HG02938 (cell line): Measurements from ENCODE around the gene PGAP2.
A peak's percentile ranks its signal among the peaks of the same experiment; 100 is the strongest.
"Not testable (repeated sequence)": the region's sequence is repeated elsewhere in the genome, so short reads cannot be mapped to it uniquely, and the experiment has no call there.

Experiments
- ATAC-seq: cut with Tn5 transposase; IDR thresholded peaks from one replicate; pipeline ENCODE4 v1.9.1; 2021; ENCODE audit warnings: mild to moderate bottlenecking, moderate library complexity; ENCODE audit not compliant: unreplicated experiment

The PGAP2 gene

DNA sequence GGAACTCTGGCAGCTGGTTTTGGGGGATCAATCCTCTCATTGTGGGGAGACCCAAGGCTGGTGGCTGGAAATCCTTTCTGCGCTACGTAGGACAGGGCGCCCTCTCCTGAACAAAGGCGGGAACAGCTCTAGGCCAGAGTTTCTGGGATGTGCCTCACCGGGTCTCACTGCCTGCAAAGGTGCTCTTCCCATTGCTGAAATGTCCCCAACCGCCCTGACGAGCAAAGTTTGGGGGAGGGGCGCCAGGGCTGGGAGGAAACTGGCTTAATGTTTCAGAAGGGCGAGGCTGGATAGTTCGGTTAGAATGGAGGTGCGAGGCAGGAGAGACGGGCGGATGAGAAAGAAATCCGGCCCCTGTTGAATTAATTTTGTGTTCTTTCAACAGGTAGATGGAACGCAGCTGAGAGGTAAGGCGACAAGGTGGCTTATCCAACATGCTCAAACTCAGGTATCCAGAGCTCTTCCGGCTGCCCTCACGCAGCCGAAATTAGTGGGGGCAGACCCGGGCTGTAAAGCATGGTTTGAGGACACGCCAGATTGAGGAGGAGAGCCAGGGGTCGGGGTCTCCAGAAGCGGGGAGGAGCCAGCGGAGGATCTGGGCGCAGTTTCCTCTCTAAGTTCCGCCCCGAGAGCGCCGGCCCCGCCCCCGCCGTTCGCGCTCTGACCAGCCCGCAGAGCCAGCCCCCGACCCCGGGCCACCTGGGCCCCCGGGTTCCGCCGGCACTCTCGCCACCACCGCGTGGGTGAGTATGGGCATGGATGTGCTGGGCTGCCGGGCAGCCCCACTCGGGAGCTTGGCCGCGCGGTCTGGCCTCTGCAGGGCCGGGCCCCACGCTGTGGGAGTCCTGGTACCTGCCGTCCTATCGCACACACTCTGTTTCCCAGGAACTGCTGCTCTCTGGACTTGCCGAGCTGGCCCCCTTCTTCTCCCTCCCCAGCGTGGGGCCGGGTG lies at the start of gene PGAP2:
TSS of gene PGAP2 (plus strand) at position 652 of the 952 bp plus-strand sequence. CDS start 2,700 bp downstream, outside the sequence.
- ATAC-seq: no peak

DNA sequence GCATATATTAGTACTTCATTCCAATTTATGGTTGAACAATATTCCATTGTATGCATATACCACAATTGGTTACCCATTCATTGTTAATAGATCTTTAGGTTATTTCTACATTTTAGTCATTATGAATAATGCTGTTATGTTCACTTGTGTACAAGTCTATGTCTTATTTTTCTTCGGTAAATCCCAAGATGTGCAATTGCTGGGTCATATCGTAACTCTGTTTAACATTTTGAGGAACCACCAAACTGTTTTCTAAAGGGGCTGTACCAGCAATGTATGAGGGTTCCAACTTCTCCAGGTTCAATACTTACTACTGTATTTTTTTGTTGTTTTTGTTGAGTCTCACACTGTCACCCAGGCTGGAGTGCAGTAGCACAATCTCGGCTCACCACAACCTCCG lies 44.1 kb upstream of the PGAP2 start:
- ATAC-seq: no peak

DNA sequence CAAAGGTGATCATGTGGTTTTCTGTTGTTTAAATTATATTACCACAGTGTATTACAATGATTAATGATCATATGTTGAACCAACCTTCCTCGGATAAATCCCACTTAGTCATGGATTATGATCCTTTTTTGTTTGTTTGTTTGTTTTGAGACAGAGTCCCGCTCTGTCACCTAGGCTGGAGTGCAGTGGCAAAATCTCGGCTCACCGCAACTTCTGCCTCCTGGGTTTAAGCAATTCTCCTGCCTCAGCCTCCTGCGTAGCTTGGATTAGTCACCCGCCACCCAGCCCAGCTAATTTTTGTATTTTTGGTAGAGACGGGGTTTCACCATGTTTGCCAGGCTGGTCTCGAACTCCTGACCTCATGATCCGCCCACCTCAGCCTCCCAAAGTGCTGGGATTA lies 41.5 kb upstream of the PGAP2 start:
- not testable (repeated sequence) for ATAC-seq

DNA sequence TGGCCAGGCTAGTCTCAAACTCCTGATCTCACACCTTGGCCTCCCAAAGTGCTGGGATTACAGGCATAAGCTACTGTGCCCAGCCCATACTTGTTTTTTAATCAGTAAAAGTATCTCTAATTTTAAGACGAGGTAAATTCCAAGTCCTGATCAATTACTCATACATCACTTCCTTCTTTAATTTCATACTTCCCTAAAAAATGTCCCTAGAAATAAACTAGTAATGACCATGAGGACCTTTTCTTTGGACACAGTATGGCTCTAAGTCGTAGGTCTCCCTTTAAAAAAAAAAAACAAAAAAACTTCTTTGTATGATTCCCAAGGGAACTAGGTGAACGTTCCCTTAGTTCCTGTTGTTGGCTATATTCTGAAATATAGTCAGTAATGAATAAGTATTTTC lies 40.8 kb upstream of the PGAP2 start:
- ATAC-seq: no peak

DNA sequence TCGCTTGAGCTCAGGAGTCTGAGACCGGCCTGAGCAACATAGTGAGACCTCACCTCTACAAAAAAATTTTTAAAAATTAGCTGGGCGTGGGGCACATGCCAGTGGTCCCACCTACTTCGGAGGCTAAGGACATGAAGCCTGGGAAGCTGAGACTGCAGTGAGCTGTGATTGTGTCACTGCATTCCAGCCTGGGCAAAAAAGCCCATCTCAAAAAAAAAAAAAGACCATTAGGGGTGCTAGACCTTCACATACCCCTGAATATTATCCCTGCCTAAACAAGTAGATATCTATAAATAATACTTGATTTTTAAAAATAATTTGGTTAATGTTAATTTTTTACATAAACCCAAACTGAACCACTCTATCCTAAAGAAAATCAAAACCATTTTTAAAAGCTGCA lies 35.2 kb upstream of the PGAP2 start:
- ATAC-seq: no peak

DNA sequence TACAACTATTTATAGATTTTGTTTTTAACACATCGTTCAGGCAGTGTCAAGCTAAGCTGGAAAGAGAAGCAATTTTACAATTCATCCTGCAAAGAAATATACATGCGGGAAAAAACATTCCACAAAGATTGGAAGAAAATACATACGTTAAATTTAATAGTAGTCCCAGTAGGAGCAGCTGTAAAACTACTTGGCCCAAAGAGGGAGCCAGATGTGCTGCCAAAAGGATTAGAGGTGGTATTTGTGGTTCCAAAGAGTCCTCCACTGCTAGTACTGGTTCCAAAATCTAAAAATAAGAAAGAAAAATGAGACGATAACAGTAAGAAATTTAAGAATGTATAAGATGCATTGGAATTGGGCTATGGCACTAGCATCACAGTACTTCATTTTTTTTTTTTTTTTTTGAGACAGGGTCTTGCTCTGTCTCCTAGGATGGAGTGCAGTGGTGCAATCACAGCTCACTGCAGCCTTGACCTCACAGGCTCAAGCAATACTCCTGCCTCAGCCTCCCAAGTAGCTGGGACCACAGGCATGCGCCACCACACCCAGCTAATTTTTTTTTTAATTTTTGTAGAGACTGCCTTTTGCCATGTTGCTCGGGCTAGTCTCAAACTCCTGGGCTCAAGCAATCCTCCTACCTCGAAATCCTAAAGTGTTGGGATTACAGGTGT lies 32.5 kb upstream of the PGAP2 start:
- no peak for ATAC-seq

DNA sequence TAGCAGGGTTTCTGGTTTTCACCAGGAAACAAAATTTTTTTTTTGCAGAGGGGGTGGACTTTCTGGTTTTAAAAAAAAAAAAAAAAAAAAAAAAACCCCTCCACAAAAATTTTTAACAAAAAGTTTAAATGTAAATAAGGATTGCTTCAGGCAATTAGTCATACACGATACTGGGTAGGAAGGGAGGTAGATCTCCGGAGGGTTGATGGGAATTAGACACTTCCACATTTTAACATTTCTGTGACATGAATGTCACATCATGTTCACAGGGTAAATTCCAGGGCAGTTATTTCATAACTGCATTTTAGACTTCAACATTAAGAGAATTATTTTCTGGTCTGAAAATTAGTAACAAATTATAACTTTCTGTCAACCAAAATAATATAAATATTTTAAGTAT lies 26.9 kb upstream of the PGAP2 start:
- no peak for ATAC-seq

DNA sequence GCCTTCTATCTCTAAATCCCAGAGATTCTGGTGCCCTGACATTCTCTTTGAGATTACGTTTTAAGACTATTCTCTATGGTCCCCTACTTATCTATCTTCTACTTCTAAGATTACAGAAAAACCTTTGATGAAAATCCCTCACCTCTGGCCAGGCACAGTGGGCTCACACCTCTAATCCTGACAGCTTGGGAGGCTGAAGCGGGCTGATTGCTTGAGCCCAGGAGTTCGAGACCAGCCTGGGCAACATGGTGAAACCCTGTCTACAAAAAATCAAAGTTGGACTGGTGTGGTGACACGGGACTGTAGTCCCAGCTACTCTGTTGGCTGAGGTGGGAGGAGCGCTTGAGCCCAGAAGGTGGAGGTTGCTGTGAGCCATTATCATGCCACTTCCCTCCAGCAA lies 25.4 kb upstream of the PGAP2 start:
- ATAC-seq: no peak

DNA sequence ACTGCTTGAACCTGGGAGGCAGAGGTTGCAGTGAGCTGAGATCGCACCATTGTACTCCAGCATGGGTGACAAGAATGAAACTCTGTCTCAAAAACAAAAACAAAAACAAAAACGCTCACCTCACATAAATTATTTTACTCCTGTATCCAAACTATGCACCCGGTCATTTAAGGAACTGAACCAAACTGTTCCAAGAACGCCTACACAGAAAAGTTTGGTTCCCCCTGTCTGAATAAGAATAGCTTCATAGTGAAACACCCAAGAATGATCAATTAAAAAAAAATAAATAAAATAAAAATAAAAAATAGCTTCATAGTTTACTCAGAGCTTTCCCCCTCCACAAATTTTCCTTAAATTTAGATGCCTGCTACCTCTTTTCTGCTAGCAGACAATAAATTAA lies 24.7 kb upstream of the PGAP2 start:
- ATAC-seq: no peak

DNA sequence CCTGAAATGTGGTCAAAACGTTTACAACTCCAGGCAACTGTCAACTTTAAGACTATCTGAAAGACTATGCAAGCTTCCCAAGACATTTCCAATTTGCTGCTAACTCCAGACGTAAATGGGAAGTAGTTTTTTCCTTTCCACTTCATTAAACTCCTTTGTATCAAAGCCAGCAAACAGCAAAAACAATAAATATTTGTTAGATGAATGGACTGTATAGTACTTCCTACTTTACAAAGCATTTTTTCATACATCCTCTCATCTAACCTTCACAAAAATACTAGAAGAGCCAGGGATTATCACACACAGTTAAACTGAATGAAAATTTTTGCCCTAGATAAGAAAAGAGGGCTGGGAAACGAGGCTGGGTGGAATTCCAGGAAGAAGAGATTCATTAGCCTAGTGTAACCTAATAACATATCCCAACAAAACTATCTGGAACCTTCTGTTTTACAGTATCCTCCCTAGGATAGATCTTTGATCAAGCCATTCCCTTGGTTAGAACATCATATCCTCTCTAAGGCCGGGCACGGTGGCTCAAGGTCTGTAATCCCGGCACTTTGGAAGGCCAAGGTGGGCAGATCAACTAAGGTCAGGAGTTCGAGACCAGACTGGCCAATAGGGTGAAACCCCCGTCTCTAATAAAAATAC lies 21.5 kb upstream of the PGAP2 start:
- no peak for ATAC-seq

DNA sequence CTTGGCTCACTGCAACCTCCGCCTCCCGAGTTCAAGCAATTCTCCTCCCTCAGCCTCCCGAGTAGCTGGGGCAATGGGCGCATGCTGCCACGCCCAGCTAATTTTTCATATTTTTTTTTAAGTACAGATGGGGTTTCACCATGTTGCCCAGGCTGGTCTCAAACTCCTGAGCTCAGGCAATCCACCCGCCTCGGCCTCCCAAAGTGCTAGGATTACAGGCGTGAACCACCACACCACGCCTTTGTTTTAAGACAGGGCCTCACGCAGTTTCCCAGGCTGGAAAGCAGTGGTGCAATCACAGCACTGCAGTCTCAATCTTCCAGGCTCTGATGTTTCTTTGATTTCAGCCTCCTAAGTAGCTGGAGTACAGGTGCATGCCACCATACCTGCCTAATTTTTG lies 14.0 kb upstream of the PGAP2 start:
- not testable (repeated sequence) for ATAC-seq

DNA sequence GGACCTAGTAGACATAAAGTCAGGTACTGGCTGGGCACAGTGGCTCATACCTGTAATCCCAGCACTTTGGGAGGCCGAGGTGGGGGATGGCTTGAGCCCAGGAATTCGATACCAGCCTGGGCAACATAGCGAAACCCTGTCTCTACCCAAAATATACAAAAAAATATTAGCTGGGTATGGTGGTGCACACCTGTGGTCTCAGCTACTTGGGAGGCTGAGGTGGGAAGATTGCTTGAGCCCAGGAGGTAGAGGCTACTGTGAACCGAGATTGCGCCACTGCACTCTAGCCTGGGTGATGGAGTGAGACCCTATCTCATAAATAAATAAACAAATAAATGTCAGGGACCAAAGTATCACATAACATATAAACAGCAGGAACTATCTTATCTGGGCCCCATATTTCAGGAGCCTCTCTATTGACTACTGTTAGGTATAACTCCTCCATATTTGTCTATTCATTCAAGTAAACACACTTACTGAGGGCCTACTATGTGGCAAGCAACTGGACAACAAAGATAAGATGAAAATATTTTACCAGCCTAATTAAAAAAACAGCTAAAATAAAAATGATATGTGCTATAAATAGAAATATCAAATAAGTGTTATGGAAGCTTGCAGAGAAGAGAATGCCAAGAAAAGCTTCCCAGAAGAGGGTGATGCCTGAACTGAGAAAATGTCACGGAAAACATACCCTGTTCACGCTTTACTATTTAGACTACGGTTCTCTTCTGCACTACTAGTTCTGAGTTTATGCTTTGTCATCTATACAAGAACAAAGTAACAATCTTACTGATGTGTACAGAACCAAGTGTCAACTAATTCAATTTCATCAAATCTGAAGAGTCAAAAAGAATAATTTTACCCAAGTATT lies 13.0 kb upstream of the PGAP2 start:
- no peak for ATAC-seq

DNA sequence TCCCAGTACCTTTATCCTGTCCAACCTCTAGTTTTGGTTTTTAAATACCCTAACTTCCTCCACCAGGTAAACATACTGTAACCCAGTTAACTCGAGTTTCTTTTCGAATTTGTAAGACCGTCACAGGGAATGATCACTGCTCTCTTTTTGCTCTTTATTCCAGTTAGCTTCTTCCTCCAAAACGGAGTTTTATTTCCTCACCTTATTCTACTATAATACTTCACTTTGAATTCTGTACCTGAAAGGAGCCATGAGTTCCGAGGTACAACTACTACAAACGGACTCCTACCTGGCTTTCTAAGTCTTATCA lies 12.4 kb upstream of the PGAP2 start:
- no peak for ATAC-seq

DNA sequence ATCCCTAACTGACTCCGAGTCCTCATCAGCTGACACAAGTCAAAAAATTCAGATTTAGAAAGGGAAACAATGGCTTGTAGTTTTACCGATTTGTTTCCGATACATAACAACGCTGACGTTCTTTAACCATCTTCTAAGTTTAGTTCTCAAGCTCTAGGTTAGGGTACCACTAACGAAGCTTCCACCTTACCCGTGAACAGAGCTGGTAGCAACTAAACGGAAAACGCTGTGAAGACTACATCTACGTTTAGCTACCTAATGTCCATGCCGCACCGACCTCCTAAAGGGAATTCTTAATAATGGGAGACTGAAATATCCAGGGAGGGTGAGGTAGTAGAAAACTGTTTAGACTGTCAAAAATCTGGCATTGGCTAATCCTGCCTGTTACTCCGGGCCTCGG lies 12.0 kb upstream of the PGAP2 start:
- ATAC-seq: no peak

DNA sequence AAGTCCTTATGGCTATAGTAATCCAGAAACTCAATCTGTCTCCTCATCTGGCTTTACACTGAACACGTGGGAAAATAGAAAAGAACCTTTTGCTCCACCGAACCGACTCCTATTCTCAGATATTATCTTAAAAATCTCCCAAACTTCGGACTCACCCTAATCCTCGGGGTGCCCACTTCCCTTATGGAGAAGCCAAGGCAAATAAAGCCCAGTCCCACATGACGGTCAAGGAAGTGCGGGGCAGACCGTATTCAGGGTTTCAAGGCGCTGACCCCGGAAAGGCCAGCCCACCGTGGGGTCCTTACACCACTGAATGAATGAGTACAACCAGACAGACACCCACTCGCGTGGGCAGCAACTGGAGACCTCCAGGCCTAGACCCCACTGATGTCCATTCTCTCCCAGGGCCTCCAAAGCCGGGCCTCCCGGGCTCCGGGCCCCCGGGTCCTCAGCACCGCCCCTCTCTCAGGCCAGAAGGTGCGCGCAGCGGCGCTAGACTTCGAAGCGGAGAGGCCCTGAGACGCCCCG lies 11.5 kb upstream of the PGAP2 start:
- peak; percentile 39 for ATAC-seq

DNA sequence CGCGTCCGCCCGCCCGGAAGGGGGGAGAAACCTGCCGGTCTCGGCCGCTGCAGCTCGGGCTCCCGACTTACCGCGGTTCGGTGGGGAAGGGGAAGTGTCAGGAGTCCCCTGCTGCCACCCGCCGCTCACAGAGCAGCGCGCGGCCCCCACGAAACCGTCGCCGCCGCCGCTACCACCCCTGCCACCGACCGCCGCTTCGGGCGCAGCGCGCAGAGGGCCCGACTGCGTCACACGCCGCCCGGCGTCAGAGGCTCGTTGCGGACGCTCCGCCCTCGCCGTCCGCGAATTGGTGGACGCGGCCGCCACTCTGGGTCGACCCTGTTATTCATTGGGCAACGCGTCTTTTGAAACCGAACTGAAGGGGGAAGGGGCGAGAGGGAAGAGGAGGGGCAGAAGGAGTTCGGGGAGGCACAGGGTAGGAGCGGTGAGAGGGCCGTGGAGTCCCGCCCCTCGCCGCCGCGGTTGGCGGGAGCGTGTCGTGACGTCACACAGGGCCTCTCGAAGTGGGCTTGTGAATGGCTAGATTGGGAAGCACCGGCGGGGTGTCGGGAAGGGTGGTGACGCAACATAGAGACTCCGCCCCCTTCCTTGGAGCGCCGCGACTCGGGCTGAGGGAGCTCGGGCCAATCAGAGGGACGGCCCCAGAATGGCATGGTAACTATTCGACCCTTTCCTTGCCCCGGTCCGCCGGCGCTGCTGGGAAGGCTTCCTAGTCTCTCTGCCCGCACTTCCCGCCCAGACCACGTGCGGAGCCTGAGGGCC lies 10.8 kb upstream of the PGAP2 start, which contains the start of gene NUP98:
TSS of gene NUP98 (minus strand) at position 226 of the 762 bp plus-strand sequence. CDS start 15,437 bp downstream, outside the sequence.
- peak; percentile 91 for ATAC-seq

DNA sequence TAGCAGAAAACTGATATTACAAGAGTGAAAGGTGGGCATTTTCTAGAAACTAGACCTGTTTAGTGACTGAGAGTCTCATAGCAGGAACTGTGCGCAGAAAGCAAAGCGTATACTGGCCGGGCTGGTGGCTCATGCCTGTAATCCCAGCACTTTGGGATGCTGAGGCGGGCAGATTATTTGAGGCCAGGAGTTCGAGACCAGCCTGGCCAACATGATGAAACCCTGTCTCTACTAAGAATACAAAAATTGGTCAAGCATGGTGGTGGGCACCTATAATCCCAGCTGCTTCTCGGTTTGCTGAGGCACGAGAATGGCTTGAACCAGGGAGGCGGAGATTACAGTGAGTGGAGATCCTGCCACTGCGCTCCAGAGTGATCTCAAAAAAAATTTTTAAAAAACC lies 9.2 kb upstream of the PGAP2 start:
- no peak for ATAC-seq

DNA sequence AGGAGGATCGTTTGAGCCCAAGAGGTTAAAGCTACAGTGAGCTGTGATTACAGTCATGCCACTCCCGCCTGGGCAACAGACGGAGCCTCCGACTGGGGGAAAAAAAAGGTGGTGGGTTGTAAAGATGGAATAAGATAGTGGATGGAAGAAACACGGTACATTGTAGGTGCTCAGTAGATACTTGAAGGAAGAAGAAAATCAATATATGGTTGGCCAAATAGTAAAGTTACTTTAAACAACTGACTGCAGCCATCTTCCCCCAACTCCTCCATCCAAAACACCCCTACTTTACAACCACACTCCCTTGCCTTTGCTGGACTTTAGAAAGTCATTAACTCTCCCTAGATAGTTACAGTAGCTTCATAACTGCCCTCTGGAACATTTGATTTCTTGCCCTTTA lies 8.5 kb upstream of the PGAP2 start:
- no peak for ATAC-seq

DNA sequence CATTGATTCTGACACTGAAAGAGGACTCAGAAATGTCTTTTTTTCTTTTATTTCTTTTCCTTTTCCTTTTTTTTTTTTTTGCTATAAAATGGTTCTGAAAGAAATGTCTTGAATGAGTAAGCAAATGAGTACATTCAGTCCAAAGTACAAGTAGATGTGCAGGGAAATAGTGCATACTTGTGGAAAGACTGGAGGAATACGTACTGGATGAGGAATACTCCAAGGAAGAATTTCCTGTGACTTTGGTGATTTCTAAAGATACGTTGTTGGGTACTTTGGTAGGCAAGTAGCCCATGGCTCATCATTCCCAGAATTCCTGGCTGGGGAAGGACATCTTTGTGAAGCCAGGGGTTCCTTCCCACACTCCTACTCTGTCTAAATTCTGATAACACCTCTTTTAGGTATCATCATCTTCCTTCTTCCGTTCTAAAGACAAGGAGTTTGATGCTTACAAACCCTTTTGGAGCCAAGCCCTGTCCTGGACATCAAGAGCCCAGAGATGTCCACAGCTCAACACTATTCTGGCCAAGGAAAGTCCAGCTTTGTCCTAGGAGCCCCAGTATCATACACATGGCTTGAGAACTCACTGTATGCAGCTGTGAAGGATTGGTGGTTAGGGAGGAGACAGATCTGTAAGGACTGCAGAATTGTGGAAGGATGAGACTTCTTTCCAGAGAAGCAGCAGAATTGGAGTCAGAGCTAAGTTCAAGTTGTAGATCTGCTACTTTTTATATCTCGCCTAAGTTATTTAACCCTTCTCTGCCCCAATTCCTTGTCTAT lies 6.2 kb upstream of the PGAP2 start:
- no peak for ATAC-seq
